ENCODE data around the gene BTBD7. TPM values are rescaled to one million over a fixed set of nuclear protein-coding genes. Genes with fewer than 3 reads are reported as not detected.

BTBD7 gene
- polyA plus RNA-seq, 1 donor (not counting 4 experiments of a cell fraction or from before 2014, with no cell fraction given), result 25.1 TPM

DNA sequence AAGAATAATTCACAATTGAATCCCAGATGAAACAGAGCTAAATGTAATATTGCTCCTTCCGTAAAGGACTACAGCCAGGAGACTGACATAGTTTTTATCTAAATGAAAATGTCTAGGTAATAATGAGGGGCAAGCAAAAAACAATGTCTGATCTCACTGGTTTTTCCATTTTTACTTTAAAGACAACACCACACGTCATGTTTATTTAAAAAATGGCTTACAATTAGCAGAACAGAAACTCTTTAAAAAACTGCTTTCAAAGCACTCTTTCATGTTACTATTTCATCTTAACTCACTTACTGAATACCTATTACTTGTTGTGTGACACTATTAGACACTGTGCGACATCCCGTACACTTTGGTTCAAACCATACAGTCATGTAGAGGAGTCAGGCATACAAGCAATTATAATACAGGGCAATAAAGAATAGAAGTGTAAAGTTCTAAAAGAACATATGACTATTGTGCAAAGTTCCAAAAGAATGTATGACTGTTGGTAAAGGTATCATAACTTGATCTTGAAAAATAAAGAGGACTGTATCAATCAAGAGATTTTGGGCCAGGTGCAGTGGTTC is 9.1 kb downstream of the BTBD7 start:
- no peak for TF ChIP-seq EZH2 (IDR thresholded peaks at IDR 0.05; ENCODE audit: low read length)
- TF ChIP-seq, protein P1, sequence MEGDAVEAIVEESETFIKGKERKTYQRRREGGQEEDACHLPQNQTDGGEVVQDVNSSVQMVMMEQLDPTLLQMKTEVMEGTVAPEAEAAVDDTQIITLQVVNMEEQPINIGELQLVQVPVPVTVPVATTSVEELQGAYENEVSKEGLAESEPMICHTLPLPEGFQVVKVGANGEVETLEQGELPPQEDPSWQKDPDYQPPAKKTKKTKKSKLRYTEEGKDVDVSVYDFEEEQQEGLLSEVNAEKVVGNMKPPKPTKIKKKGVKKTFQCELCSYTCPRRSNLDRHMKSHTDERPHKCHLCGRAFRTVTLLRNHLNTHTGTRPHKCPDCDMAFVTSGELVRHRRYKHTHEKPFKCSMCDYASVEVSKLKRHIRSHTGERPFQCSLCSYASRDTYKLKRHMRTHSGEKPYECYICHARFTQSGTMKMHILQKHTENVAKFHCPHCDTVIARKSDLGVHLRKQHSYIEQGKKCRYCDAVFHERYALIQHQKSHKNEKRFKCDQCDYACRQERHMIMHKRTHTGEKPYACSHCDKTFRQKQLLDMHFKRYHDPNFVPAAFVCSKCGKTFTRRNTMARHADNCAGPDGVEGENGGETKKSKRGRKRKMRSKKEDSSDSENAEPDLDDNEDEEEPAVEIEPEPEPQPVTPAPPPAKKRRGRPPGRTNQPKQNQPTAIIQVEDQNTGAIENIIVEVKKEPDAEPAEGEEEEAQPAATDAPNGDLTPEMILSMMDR (optimal IDR thresholded peaks at IDR 0.05 in 1 of 3, IDR thresholded peaks at IDR 0.05 in 1 of 3, conservative IDR thresholded peaks at IDR 0.05 in 1 of 3; ENCODE audit: extremely low read depth in 1 of 3, insufficient read depth in 2 of 3, low read length in 3 of 3), result no peak
- no peak overlapping the region for H2AFZ ChIP-seq (ENCODE audit: control insufficient read depth, low read length)
- no peak overlapping the region for H3K9ac ChIP-seq (ENCODE audit: control insufficient read depth, extremely low read depth, insufficient read depth, low read length)
- no peak overlapping the region for H3K4me2 ChIP-seq (ENCODE audit: control insufficient read depth, extremely low read depth, insufficient read depth, low read depth, low read length)
- peaks cover 8 to 16% of the 10 kb centered on the region in 2 experiments for H3K36me3 ChIP-seq (ENCODE audit: control insufficient read depth in 2 of 2, extremely low read depth in 1 of 2, insufficient read depth in 2 of 2, low read length in 2 of 2)
- dilution Hi-C loops (cut with MboI; ENCODE audit: extremely low pct_ligation_motif_present, low sequenced_read_pairs), result no loop called here
- no peak for FAIRE-seq
- H3K27ac ChIP-seq (ENCODE audit: control insufficient read depth, insufficient read depth, low read length), result no peak overlapping the region
- no peak overlapping the region for H3K4me3 ChIP-seq (ENCODE audit: control insufficient read depth in 2 of 3, extremely low read depth in 1 of 3, insufficient read depth in 2 of 3, low read depth in 1 of 3, low read length in 3 of 3)
- H3K9me1 ChIP-seq (ENCODE audit: control insufficient read depth, extremely low read depth, insufficient read depth, low read length), result peaks cover 5% of the 10 kb centered on the region
- peaks cover 9% of the 10 kb centered on the region for H4K20me1 ChIP-seq (ENCODE audit: control insufficient read depth, extremely low read depth, insufficient read depth, low read length)
- peaks cover 98% of the 10 kb centered on the region for H3K79me2 ChIP-seq (ENCODE audit: control insufficient read depth, insufficient read depth, low read length)
- no peaks in the 10 kb centered on the region for H3K9me3 ChIP-seq (ENCODE audit: control insufficient read depth, low read depth, low read length)
- no peak for DNase-seq (ENCODE audit: low read depth, low spot score)
- no peaks in the 10 kb centered on the region for H3K27me3 ChIP-seq (ENCODE audit: control insufficient read depth, extremely low read depth, insufficient read depth, low read length)
- H3K4me1 ChIP-seq (ENCODE audit: control insufficient read depth, extremely low read depth, insufficient read depth, low read length), result peaks cover 20% of the 10 kb centered on the region

DNA sequence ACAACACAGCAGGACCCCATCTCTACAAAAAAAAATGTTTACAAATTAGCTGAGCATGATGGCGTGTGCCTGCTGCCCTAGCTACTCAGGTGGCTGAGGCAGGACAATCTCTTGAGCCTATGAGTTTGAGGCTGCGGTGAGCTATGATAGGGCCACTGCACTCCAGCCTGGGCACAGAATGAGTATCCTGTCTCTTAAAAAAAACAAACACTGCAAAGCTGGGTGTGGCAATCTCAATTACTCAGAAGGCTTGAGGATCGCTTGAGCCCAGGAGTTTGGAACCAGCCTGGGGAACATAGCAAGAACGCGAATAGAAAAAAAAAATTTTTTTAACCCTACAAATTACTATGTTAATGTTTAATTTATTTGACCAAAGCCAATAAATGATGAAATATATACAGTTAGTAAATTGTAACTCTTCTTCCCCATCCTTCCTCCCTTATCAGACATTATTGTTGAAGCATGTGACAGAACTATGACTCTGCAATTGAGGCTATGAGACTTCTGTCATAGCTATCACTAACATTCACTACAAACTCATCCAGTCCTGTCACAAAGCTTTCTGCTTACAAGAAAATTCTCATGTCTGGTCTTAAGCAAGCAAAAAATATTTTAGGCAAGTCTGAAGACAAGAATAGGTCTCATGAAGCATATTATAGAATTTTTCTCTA is 9.8 kb downstream of the BTBD7 start:
- Histone ChIP-seq H4K20me1 (ENCODE audit: control insufficient read depth, extremely low read depth, insufficient read depth, low read length) (peaks cover 10% of the 10 kb centered on the region), H3K4me3 (ENCODE audit: control insufficient read depth in 2 of 3, extremely low read depth in 1 of 3, insufficient read depth in 2 of 3, low read depth in 1 of 3, low read length in 3 of 3) (no peak overlapping the region), H3K9me3 (ENCODE audit: control insufficient read depth, low read depth, low read length) (no peaks in the 10 kb centered on the region), H3K79me2 (ENCODE audit: control insufficient read depth, insufficient read depth, low read length) (peaks cover 98% of the 10 kb centered on the region), H3K4me1 (ENCODE audit: control insufficient read depth, extremely low read depth, insufficient read depth, low read length) (peaks cover 26% of the 10 kb centered on the region), H3K4me2 (ENCODE audit: control insufficient read depth, extremely low read depth, insufficient read depth, low read depth, low read length) (no peak overlapping the region), H3K9me1 (ENCODE audit: control insufficient read depth, extremely low read depth, insufficient read depth, low read length) (peaks cover 5% of the 10 kb centered on the region), H3K9ac (ENCODE audit: control insufficient read depth, extremely low read depth, insufficient read depth, low read length) (no peak overlapping the region), H3K27ac (ENCODE audit: control insufficient read depth, insufficient read depth, low read length) (no peak overlapping the region), H3K27me3 (ENCODE audit: control insufficient read depth, extremely low read depth, insufficient read depth, low read length) (no peaks in the 10 kb centered on the region), H2AFZ (ENCODE audit: control insufficient read depth, low read length) (no peak overlapping the region), H3K36me3 (ENCODE audit: control insufficient read depth in 2 of 2, extremely low read depth in 1 of 2, insufficient read depth in 2 of 2, low read length in 2 of 2) (peaks cover 8 to 16% of the 10 kb centered on the region in 2 experiments)
- no peak for TF ChIP-seq EZH2 (IDR thresholded peaks at IDR 0.05; ENCODE audit: low read length)
- TF ChIP-seq, protein P1 (optimal IDR thresholded peaks at IDR 0.05 in 1 of 3, IDR thresholded peaks at IDR 0.05 in 1 of 3, conservative IDR thresholded peaks at IDR 0.05 in 1 of 3; ENCODE audit: extremely low read depth in 1 of 3, insufficient read depth in 2 of 3, low read length in 3 of 3), result no peak
- DNase-seq (ENCODE audit: low read depth, low spot score) (no peak), FAIRE-seq (peak; percentile 9)
- dilution Hi-C loops (cut with MboI; ENCODE audit: extremely low pct_ligation_motif_present, low sequenced_read_pairs), result no loop called here
